GM19023 (cell line): ENCODE results near the gene ELSPBP1.
"Not testable (repeated sequence)": the region's sequence is repeated elsewhere in the genome, so short reads cannot be mapped to it uniquely, and the experiment has no call there.

ENCODE experiments used
- ATAC-seq: cut with Tn5 transposase; IDR thresholded peaks from one replicate; pipeline ENCODE4 v1.9.1; 2021; ENCODE audit warnings: mild to moderate bottlenecking, moderate library complexity; ENCODE audit not compliant: unreplicated experiment

Gene ELSPBP1

GRCh38 chr19:48041877-48042580, 47.6 kb downstream of the ELSPBP1 start:
- ATAC-seq = no peak

DNA sequence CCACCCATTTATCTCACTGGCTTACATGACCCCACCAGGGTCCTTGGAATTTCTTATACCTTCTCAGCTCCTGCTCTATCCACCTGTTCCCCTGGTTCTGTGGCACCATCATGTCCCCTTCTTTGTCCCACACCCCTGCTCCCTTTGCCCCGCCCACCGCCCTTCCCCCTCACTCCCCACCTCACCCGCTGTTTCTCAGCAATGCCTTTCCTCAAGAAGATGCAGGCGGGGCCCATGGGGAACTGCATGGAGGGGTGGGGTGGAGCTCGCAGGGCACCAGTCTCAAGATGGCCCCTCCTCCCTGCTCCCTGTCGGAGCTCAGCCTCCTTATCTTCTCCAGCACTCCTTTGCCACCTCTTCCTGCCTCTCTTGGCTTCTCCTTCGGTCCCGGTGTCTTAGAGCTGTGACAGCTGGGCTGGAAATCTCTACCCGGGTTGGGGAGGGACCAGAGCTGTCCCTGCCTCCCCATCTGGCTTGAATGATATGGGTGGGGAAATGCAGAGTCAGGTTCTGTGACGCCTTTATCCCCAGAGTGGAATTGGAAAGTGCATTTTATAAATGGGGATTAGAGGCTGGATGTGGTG, 49.3 kb downstream of the ELSPBP1 start, which contains the start of gene CABP5:
TSS of gene CABP5 (minus strand) at position 405 of the 584 bp plus-strand sequence. CDS start at position 248, 157 bp downstream.
- no peak for ATAC-seq

- no peak for ATAC-seq
Measured at GRCh38 chr19:48044561-48044960, 50.1 kb downstream of the ELSPBP1 start.

DNA sequence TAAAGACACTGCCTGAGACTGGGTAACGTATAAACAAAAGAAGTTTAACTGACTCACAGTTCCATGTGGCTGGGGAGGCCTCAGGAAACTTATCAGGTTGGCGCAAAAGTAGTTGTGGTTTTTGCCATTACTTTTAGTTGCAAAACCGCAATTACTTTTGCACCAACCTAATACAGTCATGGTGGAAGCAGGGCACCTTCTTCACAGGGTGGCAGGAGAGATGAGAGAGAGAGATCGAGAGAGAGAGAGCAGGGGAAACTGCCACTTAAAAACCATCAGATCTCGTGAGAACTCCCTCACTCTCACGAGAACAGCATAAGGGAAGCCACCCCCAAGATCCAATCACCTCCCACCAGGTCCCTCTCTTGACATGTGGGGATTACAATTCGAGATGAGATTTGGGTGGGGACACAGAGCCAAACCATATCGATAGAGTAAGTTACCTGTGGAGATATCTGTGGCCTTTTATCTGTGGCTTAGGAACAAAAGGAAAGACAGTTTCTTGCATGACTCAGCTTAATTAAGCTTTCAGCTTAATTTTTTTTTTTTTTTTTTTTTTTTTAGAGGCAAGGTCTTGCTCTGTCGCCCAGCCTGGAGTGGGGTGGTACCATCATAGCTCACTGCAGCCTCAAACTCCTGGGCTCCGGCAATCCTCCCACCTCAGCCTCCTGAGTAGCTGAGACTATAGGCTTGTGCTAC, 57.1 kb downstream of the ELSPBP1 start:
- no peak for ATAC-seq

DNA sequence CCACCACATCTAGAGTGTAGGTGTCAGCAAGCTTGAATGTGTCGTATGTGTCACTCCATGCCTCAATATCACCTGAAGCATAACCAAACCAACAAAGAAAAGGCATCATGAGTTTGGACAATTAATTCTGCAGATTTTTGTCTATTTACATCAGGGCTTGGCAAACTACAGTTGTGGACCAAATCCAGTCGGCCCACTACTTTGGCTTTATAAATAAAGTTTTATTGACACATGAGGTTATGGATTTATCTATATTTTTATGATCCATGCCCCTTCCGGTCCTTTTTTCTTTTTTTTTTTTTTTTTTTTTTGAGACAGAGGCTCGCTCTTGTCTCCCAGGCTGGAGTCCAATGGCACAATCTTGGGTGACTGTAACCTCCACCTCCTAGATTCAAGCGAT, 58.6 kb downstream of the ELSPBP1 start:
- ATAC-seq = no peak

DNA sequence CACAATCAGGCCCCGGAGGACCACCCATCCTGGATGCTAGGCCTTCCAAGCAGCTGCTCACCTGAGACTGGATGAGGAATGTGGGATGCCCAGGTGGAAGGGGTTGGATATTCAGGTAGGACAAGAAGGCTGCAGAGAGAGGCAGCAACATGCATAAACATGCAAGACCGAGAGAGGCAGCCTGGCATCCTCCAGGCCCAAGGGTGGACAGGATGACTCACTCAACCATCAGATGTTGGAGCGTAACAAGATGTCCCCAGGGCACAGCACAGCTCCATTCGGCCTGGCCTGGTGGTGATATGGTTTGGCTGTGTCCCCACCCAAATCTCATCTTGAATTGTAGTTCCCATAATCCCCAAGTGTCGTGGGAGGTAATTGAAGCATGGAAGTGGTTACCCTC, 59.4 kb downstream of the ELSPBP1 start:
- ATAC-seq = no peak

GRCh38 chr19:48059331-48059730, 64.9 kb downstream of the ELSPBP1 start:
- no peak for ATAC-seq

GRCh38 chr19:48060381-48060780, 65.9 kb downstream of the ELSPBP1 start:
- ATAC-seq = no peak

GRCh38 chr19:48061401-48062344, 67.2 kb downstream of the ELSPBP1 start:
- no peak for ATAC-seq

GRCh38 chr19:48064509-48064908, 70.1 kb downstream of the ELSPBP1 start:
- no peak for ATAC-seq

DNA sequence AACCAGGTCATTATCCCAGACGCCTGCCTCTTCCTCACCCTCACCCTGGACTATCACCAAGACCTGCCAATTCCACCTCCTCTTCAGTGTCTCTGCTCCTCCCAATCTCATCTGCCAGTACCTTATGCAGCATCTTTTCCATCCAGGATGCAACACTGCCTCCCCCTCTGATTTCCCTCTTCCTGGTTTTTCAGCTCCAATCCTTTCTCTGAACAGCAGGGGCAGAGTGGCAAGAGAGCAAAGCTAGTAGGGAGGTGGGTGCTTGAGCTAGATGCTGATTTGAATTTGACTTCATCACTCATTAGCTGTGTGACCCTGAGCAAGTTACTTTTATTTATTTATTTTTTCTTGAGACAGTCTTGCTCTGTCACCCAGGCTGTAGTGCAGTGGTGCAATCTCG, 75.0 kb downstream of the ELSPBP1 start:
- ATAC-seq = no peak

DNA sequence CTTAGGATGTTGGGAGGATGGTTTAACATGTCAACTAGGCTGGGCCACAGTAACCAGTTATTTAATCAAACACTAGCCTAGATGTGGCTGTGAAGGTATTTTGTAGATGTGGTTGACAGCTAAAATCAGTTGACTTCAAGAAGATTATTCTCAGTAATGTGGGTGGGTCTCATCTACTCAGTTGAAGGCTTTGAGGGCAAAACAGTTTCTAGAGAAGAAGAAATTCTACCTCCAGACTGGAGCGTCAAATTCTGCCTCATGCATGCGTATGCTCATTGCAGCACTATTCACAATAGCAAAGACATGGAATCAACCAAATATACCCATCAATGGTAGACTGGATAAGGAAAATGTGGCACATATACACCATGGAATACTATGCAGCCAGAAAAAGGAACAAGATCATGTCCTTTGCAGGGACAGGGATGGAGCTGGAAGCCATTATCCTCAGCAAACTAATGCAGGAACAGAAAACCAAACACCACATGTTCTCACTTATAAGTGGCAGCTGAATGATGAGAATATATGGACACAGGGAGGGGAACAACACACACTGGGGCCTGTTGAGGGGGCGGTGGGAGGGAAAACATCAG, 75.8 kb downstream of the ELSPBP1 start:
- ATAC-seq = not testable (repeated sequence)
